NOMO-1 treated with dmso at 0.1 percent for 144 hours (cell line): ENCODE results near the gene MAP3K5.
"Not testable (repeated sequence)": the region's sequence is repeated elsewhere in the genome, so short reads cannot be mapped to it uniquely, and the experiment has no call there.

ENCODE experiments used
- DNase-seq: peaks from one replicate; lab custom pipeline; 2025; ENCODE audit not compliant: unreplicated experiment; lab: John Stamatoyannopoulos, UW

MAP3K5 gene, protein sequence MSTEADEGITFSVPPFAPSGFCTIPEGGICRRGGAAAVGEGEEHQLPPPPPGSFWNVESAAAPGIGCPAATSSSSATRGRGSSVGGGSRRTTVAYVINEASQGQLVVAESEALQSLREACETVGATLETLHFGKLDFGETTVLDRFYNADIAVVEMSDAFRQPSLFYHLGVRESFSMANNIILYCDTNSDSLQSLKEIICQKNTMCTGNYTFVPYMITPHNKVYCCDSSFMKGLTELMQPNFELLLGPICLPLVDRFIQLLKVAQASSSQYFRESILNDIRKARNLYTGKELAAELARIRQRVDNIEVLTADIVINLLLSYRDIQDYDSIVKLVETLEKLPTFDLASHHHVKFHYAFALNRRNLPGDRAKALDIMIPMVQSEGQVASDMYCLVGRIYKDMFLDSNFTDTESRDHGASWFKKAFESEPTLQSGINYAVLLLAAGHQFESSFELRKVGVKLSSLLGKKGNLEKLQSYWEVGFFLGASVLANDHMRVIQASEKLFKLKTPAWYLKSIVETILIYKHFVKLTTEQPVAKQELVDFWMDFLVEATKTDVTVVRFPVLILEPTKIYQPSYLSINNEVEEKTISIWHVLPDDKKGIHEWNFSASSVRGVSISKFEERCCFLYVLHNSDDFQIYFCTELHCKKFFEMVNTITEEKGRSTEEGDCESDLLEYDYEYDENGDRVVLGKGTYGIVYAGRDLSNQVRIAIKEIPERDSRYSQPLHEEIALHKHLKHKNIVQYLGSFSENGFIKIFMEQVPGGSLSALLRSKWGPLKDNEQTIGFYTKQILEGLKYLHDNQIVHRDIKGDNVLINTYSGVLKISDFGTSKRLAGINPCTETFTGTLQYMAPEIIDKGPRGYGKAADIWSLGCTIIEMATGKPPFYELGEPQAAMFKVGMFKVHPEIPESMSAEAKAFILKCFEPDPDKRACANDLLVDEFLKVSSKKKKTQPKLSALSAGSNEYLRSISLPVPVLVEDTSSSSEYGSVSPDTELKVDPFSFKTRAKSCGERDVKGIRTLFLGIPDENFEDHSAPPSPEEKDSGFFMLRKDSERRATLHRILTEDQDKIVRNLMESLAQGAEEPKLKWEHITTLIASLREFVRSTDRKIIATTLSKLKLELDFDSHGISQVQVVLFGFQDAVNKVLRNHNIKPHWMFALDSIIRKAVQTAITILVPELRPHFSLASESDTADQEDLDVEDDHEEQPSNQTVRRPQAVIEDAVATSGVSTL (N-terminal part only)

DNA sequence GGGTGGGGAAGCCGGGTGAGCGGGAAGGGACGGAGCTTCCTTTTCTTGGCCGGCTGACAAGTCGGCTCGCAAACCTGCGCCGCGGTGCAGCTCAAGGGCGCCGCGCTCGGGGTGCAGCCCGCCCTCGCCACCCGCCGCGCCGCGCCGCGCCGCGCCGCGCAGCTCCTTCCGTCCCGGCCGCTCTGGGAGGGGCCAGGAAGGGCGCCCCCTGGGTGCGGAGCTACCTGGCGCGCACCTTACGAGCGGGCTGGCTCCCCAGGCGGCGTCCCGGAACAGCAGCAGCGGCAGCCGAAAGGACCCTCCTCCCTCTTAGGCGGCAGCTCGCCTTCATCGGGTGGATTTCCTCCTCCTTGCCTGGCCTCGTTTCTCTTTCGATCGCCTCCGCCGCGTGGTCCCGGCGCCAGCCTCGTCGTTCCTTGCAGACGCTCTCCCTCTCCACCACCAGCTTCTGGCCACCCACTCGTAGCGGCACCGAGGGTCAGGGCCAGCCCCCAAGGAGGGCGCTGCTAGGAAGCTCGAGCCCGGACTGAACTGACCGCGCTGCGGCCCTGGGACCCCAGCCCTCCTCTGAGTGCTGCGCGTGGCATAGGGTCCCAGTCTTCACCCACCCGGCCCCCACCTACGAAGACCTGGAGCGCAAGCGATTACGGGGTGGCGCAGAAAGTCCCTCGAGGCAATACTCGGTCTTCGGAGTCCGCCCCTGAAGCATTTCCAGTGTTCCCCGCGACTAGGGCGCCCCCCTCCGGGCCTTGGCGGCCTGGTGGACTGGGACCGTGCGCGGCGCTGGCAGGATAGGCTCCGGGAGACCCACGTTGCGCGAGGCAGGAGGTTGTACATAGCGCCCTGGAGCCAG is at the start of gene MAP3K5:
Gene MAP3K5 (minus strand): TSS at position 68 of the 853 bp plus-strand sequence. CDS start 320 bp downstream, outside the sequence.
- DNase-seq: peak; percentile 85

DNA sequence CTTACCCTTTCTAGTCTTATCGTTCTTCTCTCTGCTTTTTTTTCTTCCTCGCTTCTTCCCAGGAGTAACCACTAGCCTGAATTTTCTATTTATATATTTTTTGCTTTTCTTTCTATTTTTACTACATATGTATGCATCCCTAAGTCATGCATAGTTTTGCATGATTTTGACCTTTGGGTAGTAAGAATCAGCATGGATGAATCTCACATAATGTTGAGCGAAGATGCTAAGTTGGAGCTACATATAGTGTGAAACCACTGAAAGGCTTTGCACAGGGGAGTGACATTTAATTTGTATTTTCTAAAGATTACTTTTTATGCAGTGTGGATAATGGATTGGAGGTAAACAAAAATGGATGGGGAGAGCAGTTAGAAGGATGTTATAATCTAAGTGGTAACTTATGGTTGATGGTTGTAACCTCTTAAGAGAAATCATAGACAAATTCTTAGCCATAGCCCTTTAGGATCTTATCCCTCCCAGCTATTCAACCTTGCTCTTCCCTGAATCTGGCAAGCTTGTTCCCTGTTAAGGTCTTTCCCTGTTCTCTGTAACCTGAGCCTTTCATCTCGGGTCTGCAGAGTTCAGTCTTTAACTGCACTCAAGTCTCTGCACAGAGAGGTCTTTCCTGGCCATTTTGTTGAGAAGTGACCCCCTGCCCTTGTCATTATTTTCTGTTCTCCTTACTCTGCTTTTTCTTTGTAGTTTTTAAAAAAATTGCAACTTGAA is 48.2 kb upstream of the MAP3K5 start:
- no peak for DNase-seq

DNA sequence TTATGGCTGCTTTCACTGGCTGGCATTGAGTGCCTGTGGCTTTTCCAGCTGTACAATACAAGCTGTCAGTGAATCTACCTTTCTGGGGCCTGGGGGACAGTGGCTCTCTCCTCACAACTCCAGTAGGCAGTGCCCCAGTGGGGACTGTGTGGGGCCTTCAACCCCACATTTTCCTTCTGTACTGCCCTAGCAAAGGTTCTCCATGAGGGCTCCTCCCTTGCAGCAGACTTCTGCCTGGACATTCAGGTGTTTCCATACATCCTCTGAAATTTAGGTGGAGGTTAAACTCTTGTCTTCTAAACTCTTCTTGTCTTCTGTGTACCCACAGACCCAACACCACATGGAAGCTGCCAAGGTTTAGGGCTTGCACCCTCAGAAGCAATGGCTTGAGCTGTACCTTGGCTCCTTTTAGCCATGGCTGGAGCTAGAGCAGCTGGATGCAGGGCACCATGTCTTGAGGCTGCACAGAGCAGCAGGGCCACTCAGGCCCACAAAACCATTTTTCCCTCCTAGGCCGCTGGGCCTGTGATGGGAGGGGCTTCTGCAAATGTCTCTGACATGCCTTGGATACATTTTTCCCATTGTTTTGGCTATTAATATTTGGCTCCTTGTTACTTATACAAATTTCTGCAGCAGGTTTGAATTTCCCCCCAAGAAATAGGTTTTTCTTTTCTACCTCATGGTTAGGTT is 39.7 kb upstream of the MAP3K5 start:
- DNase-seq: no peak

DNA sequence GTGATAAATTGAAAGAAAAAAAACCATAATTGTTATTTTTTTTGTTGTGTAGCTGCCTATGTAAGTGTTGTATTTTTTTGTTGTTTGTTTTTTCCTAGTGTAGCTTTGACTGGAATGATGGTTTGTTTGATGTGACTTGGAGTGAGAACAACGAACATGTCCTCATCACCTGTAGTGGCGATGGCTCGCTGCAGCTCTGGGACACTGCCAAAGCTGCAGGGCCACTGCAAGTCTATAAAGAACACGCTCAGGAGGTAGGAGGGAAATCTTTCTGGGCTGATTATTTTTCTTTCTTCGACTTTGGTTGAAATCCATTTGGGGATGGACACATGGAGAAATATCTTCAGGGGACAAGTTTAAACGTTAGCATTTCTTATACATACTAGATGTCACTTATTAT is 33.9 kb upstream of the MAP3K5 start:
- DNase-seq: no peak

DNA sequence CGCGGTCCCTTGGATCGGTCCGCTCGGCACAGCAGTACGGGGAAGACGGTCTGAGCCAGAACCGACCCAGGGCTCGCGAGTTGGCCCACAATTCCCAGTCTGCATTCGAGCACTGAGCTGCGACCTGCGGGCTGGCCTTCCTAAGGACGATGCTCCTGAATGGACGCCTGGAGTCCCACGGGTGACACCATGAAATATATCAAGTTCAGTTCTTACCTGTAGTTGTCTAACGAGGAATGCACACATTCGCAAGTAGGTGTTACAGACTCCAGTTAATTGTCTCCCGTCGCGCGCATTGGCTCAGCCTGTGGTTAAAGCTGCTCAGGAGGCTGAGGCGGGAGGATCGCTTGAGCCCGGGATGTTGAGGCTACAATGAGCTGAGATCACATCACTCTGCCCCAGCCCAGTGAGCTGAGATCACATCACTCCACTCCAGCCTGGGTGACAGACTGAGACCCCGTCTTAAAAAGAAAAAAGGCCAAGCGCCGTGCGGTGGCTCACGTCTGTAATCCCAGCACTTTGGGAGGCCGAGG is 30.9 kb upstream of the MAP3K5 start:
- DNase-seq: no peak

DNA sequence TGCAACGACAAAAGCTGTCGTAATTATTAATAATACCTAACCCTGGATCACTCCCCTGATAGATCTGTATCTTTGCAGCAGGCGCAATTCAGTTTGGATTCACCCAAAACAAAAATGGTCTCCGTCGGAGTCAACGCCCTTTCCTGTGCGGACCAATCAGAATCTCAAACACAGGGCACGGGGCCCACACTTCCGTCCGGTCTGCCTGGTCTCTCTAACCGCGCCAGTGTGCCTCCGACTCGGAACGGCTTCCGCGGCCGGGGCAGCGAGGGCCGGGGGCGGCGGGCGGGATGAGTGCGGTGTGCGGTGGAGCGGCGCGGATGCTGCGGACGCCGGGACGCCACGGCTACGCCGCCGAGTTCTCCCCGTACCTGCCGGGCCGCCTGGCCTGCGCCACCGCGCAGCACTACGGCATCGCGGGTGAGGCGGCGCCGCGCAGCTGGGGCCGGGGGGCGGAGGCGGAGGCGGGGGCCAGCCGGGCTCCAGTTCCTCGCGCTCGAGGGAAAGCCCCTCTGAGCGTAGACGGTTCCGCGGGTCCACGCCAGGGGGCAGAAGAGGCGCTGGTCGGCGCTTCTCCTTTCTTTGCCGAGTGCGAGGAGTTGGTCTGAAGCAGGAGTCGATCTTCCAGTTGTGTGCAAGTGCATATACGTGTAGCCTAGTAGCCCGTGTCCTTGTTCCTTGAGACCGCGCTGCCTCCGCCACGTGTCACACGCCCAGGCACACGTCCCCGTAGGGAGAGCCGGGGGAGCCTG is 30.3 kb upstream of the MAP3K5 start, which contains the start of gene PEX7:
Gene PEX7 (plus strand): TSS at position 217 of the 752 bp plus-strand sequence. CDS start 74 bp downstream, at position 291.
- DNase-seq: peak; percentile 73

DNA sequence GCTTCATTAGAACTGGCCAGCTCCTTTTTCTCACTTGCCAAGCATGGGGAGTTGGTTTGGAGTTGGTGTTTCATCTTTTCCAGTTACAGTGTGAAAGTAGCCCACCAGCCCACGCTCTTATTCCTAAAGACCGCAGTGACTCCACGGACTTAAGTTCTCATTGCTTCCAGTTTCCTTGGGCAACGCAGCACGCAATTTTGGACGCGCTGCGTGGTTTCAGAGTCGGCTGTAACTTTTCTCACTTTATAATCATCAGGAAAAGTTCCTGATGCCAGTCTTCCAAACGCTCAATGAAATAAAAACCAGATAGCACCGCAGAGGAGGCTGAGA is 29.7 kb upstream of the MAP3K5 start:
- DNase-seq: peak; percentile 43

DNA sequence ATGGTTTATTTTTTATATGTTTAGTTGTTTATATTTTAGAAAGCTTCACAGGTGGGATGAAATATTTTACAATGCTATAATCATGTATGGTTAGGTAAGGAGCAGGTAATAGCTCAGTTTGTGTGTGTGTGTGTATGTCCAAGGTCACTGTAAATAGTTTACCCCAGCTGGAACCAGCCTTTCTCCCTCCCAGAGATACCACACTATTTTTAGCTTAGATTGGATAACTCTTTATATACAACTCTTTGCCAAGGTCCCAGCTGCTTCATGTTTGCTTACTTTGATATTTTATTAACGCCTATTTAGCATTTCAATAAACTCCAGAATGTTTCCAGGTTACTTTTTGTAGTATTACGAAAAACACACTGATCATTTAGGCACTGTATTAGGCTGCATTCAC is 28.3 kb upstream of the MAP3K5 start:
- DNase-seq: no peak

DNA sequence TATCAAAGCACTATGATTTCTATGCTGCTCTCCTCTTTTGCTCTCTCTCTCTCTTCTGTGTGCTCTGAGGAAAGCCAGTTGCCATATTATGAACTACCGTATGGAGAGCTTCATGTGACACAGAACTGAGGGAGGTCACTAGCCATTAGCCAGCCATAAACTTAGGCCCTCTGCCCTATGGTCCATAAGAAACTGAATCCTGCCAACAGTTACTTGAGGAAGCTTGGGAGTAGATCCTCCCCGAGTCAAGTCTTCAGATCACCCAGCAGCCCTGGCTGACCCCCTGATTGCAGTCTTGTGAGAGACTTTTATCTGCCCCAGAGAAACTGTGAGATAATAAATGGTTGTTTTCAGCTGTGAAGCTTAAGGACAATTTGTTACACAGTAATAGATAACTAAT is 24.4 kb upstream of the MAP3K5 start:
- DNase-seq: no peak

DNA sequence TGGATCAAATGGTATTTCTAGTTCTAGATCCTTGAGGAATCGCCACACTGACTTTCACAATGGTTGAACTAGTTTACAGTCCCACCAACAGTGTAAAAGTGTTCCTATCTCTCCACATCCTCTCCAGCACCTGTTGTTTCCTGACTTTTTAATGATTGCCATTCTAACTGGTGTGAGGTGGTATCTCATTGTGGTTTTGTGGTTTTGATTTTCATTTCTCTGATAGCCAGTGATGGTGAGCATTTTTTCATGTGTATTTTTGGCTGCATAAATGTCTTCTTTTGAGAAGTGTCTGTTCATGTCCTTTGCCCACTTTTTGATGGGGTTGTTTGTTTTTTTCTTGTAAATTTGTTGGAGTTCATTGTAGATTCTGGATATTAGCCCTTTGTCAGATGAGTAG is 23.3 kb upstream of the MAP3K5 start:
- DNase-seq: not testable (repeated sequence)

DNA sequence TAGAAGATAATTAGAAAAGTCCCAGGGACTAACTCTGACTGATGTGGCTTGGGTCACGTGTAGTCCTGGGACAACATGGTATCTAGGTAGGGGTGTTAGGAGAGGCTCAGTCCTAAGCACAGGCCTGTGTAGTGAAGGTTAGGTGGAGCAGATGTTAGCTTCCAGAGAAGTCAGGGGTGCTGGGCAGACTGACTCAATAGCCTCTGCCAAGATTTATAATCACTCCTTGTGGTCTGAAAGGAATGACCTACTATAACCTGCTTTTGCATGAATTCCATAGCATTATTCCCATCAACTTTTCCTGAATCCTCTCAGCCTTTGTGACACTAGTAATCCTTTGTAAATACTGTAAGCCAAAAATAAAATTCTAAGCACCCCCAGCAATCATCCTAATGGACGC is 19.9 kb upstream of the MAP3K5 start:
- no peak for DNase-seq

DNA sequence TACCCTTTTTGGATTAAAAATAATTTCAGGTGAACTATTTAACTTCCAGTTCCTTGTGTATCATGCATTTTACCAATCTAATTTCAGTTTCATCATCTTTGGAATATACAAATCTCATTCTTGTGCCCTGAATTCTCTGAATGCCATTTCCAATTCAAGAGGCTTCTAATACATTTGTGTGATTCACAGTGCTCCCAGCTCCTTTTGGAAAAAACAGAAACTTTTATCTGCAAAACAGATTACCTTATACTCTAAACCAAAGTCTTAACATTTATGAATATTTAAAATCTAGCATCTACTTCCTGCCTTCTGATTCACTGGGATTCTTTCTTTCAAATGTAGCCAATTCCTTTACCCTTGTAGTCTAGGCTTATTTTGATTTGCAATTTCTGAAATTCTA is 19.0 kb upstream of the MAP3K5 start:
- no peak for DNase-seq

DNA sequence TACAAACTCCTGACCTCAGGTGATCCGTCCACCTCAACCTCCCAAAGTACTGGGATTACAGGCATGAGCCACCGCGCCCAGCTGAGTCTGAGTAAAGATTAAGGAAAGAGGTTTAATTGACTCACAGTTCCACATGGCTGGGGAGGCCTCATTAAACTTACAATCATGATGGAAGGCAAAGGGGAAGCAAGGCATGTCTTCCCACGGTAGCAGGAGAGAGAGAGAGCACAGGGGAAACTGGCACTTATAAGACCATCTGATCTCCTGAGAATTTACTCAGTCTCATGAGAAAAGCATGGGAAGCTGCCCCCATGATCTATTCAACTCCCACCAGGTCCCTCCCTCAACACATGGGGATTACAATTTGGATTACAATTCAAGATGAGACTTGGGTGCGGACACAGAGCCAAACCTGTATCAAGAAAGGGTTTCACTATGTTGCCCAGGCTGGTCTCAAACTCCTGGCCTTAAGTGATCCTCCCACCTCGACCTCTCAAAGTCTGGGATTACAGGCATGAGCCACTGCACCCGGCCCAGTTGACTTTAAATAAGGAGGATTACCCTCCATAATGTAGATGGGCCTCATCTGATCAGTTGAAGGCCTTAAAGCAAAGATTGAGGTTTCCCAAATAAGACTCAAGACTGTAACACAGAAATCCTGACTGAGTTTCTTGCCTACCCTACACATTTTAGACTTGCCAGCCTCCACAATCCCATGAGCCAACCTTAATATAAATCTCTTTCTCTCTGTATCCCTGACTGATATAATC is 17.0 kb upstream of the MAP3K5 start:
- DNase-seq: no peak

DNA sequence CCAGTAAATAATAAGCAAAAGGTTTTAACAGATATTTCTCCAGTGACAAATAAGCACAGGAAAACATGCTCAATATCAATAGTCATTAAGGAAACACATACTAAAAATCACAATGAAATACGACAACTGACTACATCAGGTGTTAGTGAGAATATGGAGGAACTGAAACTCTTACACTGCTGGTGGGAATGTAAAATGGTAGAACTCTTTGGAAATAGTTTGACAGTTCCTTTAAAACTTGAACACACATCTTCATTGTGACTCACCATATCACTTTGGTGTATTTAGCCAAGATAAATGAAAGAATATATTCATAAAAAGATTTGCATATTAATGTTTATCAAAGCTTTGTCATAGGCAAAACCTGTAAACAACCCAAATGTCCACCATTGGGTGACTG is 11.3 kb upstream of the MAP3K5 start:
- no peak for DNase-seq

DNA sequence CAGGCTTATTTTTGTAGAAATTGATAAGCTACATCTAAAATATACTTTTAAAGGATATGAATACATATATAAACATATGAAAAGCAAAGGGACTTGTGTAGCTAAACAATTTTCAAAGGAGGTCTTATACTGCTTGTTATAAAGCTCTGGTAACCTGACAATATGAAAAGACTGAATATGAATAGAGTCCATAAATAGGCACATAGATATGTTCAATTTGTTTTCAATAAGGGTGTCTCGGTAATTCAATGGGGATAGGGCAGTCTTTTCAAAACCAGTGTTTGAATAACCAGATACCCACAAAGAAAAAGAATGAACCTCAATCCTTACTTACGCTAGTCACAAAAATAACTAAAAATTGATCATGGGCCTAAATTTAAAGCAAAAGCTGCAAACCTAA is 9.3 kb upstream of the MAP3K5 start:
- no peak for DNase-seq

DNA sequence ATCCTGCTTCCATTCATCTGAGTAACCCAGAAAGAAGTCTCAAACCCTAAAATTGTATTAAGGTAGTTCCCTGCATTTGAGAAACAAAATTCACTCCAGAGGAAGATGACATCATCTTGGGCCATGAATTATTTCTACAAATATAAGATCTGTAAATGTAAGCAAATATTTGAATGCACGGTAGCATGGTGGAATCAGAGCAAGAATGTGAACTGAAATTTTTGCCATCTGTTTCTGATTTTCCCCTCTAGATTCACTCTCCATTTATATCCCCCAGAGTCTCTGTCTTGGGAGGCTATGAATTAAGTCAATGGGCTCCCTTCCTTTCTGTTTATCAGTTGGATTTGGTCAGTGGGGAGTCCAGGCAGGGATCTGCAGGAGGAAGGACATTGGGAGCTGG is 5.8 kb upstream of the MAP3K5 start:
- no peak for DNase-seq

DNA sequence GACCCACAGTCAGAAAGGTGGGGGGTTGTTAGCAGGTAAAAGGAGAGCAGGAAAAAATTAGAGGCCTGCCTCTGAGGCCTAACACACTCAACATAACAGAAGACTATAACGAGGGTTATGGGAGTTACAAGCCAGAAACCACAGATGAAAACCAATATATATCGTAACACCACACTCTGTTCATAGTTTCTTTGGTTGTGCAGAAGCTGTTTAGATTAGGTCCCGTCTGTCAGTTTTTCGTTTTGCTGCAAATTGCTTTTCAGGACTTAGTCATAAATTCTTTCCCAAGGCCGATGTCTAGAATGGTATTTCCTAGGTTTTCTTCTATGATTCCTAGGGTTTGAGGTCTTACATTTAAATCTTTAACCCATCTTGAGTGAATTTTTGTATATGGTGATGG is 3.7 kb upstream of the MAP3K5 start:
- no peak for DNase-seq

DNA sequence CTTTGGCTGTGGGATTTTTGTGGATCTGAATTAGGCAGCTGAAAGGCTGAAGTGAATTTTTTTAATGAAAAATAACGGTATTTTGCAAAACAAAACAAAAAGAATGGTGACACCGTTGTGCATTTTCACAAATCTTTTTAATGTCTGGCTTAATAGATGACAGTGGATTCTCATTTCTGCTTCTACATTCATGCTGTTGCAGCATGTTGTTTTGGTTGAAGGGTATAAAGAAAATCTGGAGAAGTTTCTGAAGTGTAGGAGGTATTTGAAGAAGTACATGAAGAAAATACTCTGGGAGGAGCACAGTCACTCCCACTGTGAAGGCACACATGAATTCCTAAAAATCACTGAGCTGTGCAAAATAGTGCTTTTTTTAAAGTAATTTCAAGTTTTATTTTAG is 3.1 kb upstream of the MAP3K5 start:
- DNase-seq: no peak
